Subcutaneous preadipocyte (primary cell): Measurements from ENCODE around the gene CYLD. TPM values are rescaled to one million over a fixed set of nuclear protein-coding genes. Genes with fewer than 3 reads are reported as not detected.

Experiments used
- small RNA-seq: library from RNA; depleted of rRNA; stranded (forward); fragments of <200 nt; gene quantifications from one replicate; pipeline ENCODE3, GENCODE V24; 2012
- total RNA-seq: library from RNA; depleted of rRNA; stranded (reverse); fragments of >200 nt; gene quantifications from 2 replicates; pipeline ENCODE4 v1.2.3, GENCODE V29; 2012

The CYLD gene
- 24.6 and 31.3 TPM in 2 replicates for total RNA-seq

GRCh38 chr16:50741781-50742575, at the start of gene CYLD:
Gene CYLD (plus strand): TSS chr16:50742086. CDS start chr16:50749699, 7,613 bp downstream.

GRCh38 chr16:50692999-50693781, 48.7 kb upstream of the CYLD start, which contains the start of gene NOD2:
Gene NOD2 (plus strand): TSS chr16:50693606. CDS start chr16:50699496, 5,890 bp downstream.

Small RNAs within 50 kb of the gene (small RNA-seq; reads per million reads assigned to genes)
- gene MIR3181: not detected

Other genes with a start within 250 kb of the CYLD start
- gene NKD1, start 193.7 kb upstream of the CYLD start, total RNA-seq: under 0.01 TPM in 2 replicates
- gene SNX20, start 60.8 kb upstream of the CYLD start, total RNA-seq: not detected in 2 replicates
- gene NOD2, start 48.5 kb upstream of the CYLD start, total RNA-seq: under 0.01 TPM in 2 replicates